RWPE1 (cell line): ENCODE data around the gene IGSF11.
"Not testable (repeated sequence)": the region's sequence is repeated elsewhere in the genome, so short reads cannot be mapped to it uniquely, and the experiment has no call there.

Experiments
- CTCF ChIA-PET: fragments of 350-600 bp; sonication (Branson Sonifier 250); formaldehyde crosslinking; extraction: SDS; loops from one replicate; lab custom pipeline; 2021; lab: Yijun Ruan, JAX
- POLR2A ChIA-PET: fragments of 400-600 bp; formaldehyde crosslinking; extraction: SDS; loops from one replicate; lab custom pipeline; 2020; ENCODE audit warnings: antibody characterized with exemption; ENCODE audit not compliant: low non-redundant PET; lab: Yijun Ruan, JAX
- DNase-seq: peaks from one replicate; pipeline ENCODE4 v3.0.0; 2012; ENCODE audit warnings: low spot score
- H3K27ac ChIP-seq: fragments of 450-650 bp; 2 replicates; pipeline ENCODE4 v1.5.1; 2017
- CTCF ChIP-seq: fragments of 450-650 bp; conservative IDR thresholded peaks from 2 replicates; pipeline ENCODE4 v1.5.1; 2017; ENCODE audit warnings: low read depth, mild to moderate bottlenecking

The IGSF11 gene

GRCh38 chr3:118886708-118887107, 147.9 kb downstream of the IGSF11 start:
- ChIA-PET POLR2A (no interaction called here), CTCF (interaction anchor here (4.8 kb wide), 1 partner anchor 148 kb away, joined by 45 read pairs; the partner anchor contains the start of gene IGSF11)
- no peak for TF ChIP-seq CTCF
- no peak overlapping the region for H3K27ac ChIP-seq
- no peak for DNase-seq

GRCh38 chr3:118884748-118885206, 149.9 kb downstream of the IGSF11 start:
- POLR2A ChIA-PET: no interaction called here
- peak; percentile 47 for DNase-seq
- CTCF ChIA-PET: interaction anchor here (0.6 to 4.8 kb wide), 21 partner anchors 8 to 504 kb away, joined by 3 to 57 read pairs (median 4); partner anchors contain the start of genes B4GALT4 and IGSF11

GRCh38 chr3:118882353-118882947, 152.2 kb downstream of the IGSF11 start:
- POLR2A ChIA-PET: no interaction called here
- TF ChIP-seq CTCF: peak; percentile 76
- CTCF ChIA-PET: interaction anchor here (0.5 to 4.8 kb wide), 17 partner anchors 9 to 1075 kb away, joined by 3 to 45 read pairs (median 4); partner anchors contain the start of gene IGSF11
- peak; percentile 42 for DNase-seq
- H3K27ac ChIP-seq: no peak overlapping the region

More at GRCh38 chr3:118884748-118885206, 149.9 kb downstream of the IGSF11 start:
- TF ChIP-seq CTCF: peak; percentile 85
- no peak overlapping the region for H3K27ac ChIP-seq

GRCh38 chr3:118868051-118868450, 166.6 kb downstream of the IGSF11 start:
- CTCF ChIA-PET: no interaction called here
- no peak for DNase-seq
- H3K27ac ChIP-seq: no peak overlapping the region
- TF ChIP-seq CTCF: no peak
- POLR2A ChIA-PET: no interaction called here

- DNase-seq: no peak
- H3K27ac ChIP-seq: no peak overlapping the region
- CTCF ChIA-PET: interaction anchor here (0.6 to 1.1 kb wide), 2 partner anchors 13 to 171 kb away, joined by 3 to 4 read pairs; partner anchors contain the start of gene IGSF11
- peak; percentile 12; the same call in 1 of the 2 replicates for TF ChIP-seq CTCF
- POLR2A ChIA-PET: no interaction called here
These were observed 170.8 kb downstream of the IGSF11 start for GRCh38 chr3:118863731-118864322.

- ChIA-PET CTCF (no interaction called here), POLR2A (no interaction called here)
- DNase-seq: no peak
- no peak for TF ChIP-seq CTCF
- H3K27ac ChIP-seq: no peak overlapping the region
These were observed 174.7 kb downstream of the IGSF11 start for GRCh38 chr3:118859950-118860349.

- POLR2A ChIA-PET, H3K27ac ChIP-seq, DNase-seq: not testable (repeated sequence)
- CTCF ChIA-PET: interaction anchor here (0.6 kb wide), 1 partner anchor 17 kb away, joined by 3 read pairs; no protein-coding TSS in a partner anchor
These were observed 183.0 kb downstream of the IGSF11 start for GRCh38 chr3:118851466-118852193.
